HepG2 (cell line): ENCODE measurements around the gene GALNT1. TPM values are rescaled to one million over a fixed set of nuclear protein-coding genes. Genes with fewer than 3 reads are reported as not detected.

Source experiments
- ARNT ChIP-seq: fragments of 450-650 bp; IDR thresholded peaks from 2 replicates; pipeline ENCODE4 v1.6.1; 2017
- ATF4 ChIP-seq, 2 experiments: fragments of 450-650 bp in 1 of 2; sonication (generic) in 1 of 2; formaldehyde crosslinking; IDR thresholded peaks; 2 replicates each; pipeline versions ENCODE4 v1.5.0 to v1.8.0; 2020 to 2022; ENCODE audit warnings: mild to moderate bottlenecking in 1 of 2, missing genetic modification reagents in 1 of 2
- CBFB ChIP-seq: sonication (generic); formaldehyde crosslinking; IDR thresholded peaks from 2 replicates; pipeline ENCODE4 v1.4.0; 2020; ENCODE audit warnings: missing genetic modification reagents
- ELF3 ChIP-seq: IDR thresholded peaks from 2 replicates; pipeline ENCODE4 v1.6.1; 2016; ENCODE audit warnings: missing genetic modification reagents, missing compliant biosample characterization
- ESRRA ChIP-seq: sonication (generic); formaldehyde crosslinking; IDR thresholded peaks from 2 replicates; pipeline ENCODE4 v1.5.1; 2020; ENCODE audit warnings: mild to moderate bottlenecking, low read depth, missing genetic modification reagents
- ETV5 ChIP-seq: IDR thresholded peaks from 2 replicates; pipeline ENCODE4 v1.6.1; 2018; ENCODE audit warnings: missing biosample characterization, missing genetic modification reagents, inconsistent platforms, borderline replicate concordance
- FIP1L1 ChIP-seq: fragments of 200-400 bp; formaldehyde crosslinking; IDR thresholded peaks from 2 replicates; pipeline ENCODE4 v1.6.1; 2018; ENCODE audit warnings: low read depth, mild to moderate bottlenecking, low read length, moderate library complexity, borderline replicate concordance; ENCODE audit not compliant: insufficient read depth
- GABPB1 ChIP-seq: IDR thresholded peaks from 2 replicates; pipeline ENCODE4 v1.6.1; 2016; ENCODE audit warnings: mild to moderate bottlenecking, missing genetic modification reagents, moderate library complexity, missing compliant biosample characterization
- GATAD2A ChIP-seq: IDR thresholded peaks from 2 replicates; pipeline ENCODE4 v1.6.1; 2016
- KAT2B ChIP-seq: fragments of 150-350 bp; IDR thresholded peaks from 2 replicates; pipeline ENCODE4 v1.6.1; 2014; ENCODE audit warnings: low read depth, low read length, borderline replicate concordance
- KDM5A ChIP-seq: fragments of 200-600 bp; sonication (generic); IDR thresholded peaks from 2 replicates; pipeline ENCODE4 v1.7.0; 2018; ENCODE audit warnings: antibody characterized with exemption, mild to moderate bottlenecking, low read length, borderline replicate concordance
- KLF13 ChIP-seq: sonication (generic); formaldehyde crosslinking; IDR thresholded peaks from 2 replicates; pipeline ENCODE4 v1.4.0; 2020; ENCODE audit warnings: mild to moderate bottlenecking, missing genetic modification reagents
- KMT2B ChIP-seq: IDR thresholded peaks from 2 replicates; pipeline ENCODE4 v1.6.1; 2016; ENCODE audit warnings: missing genetic modification reagents, missing compliant biosample characterization
- MAFG ChIP-seq: sonication (generic); formaldehyde crosslinking; IDR thresholded peaks from 2 replicates; pipeline ENCODE4 v1.5.1; 2020; ENCODE audit warnings: mild to moderate bottlenecking, missing genetic modification reagents
- MEIS1 ChIP-seq: sonication (generic); formaldehyde crosslinking; IDR thresholded peaks from 2 replicates; pipeline ENCODE4 v1.9.0; 2021; ENCODE audit warnings: mild to moderate bottlenecking, missing genetic modification reagents, moderate library complexity, borderline replicate concordance
- NR2F1 ChIP-seq, 2 experiments: fragments of 450-650 bp in 1 of 2; formaldehyde crosslinking in 1 of 2; IDR thresholded peaks; 2 replicates each; pipeline versions ENCODE4 v1.5.0 to v1.6.1; 2016 to 2020; ENCODE audit warnings: mild to moderate bottlenecking in 1 of 2, missing compliant biosample characterization in 1 of 2, missing genetic modification reagents in 1 of 2, moderate library complexity in 1 of 2
- PAWR ChIP-seq: sonication (generic); formaldehyde crosslinking; IDR thresholded peaks from 2 replicates; pipeline ENCODE4 v1.4.0; 2020; ENCODE audit warnings: missing genetic modification reagents, mild to moderate bottlenecking, borderline replicate concordance
- RELA ChIP-seq: sonication (generic); formaldehyde crosslinking; IDR thresholded peaks from 2 replicates; pipeline ENCODE4 v1.4.0; 2020; ENCODE audit warnings: missing genetic modification reagents
- SATB2 ChIP-seq: sonication (generic); formaldehyde crosslinking; IDR thresholded peaks from 2 replicates; pipeline ENCODE4 v1.5.0; 2020; ENCODE audit warnings: missing genetic modification reagents
- SMAD3 ChIP-seq: sonication (generic); formaldehyde crosslinking; IDR thresholded peaks from 2 replicates; pipeline ENCODE4 v1.4.0; 2020; ENCODE audit warnings: missing genetic modification reagents
- SRSF9 ChIP-seq: fragments of 200-400 bp; formaldehyde crosslinking; IDR thresholded peaks from 2 replicates; pipeline ENCODE4 v1.6.1; 2018; ENCODE audit warnings: borderline replicate concordance, mild to moderate bottlenecking, low read depth, low read length; ENCODE audit not compliant: insufficient read depth, poor library complexity, severe bottlenecking
- THRA ChIP-seq: sonication (generic); formaldehyde crosslinking; IDR thresholded peaks from 2 replicates; pipeline ENCODE4 v1.4.0; 2020; ENCODE audit warnings: missing genetic modification reagents, borderline replicate concordance
- ZFYVE20 ChIP-seq: sonication (generic); formaldehyde crosslinking; IDR thresholded peaks from 2 replicates; pipeline ENCODE4 v1.8.0; 2023; ENCODE audit warnings: low read depth, mild to moderate bottlenecking, moderate library complexity, missing genetic modification reagents, borderline replicate concordance
- ZKSCAN8 ChIP-seq: IDR thresholded peaks from 2 replicates; pipeline ENCODE4 v1.6.1; 2016; ENCODE audit warnings: borderline replicate concordance, missing genetic modification reagents, missing compliant biosample characterization
- ZNF121 ChIP-seq: sonication (generic); formaldehyde crosslinking; IDR thresholded peaks from 2 replicates; pipeline ENCODE4 v1.5.0; 2020; ENCODE audit warnings: mild to moderate bottlenecking, missing genetic modification reagents
- ZNF414 ChIP-seq: sonication (generic); formaldehyde crosslinking; IDR thresholded peaks from 2 replicates; pipeline ENCODE4 v1.5.0; 2020; ENCODE audit warnings: missing genetic modification reagents
- ZNF569 ChIP-seq: sonication (generic); formaldehyde crosslinking; IDR thresholded peaks from 2 replicates; pipeline ENCODE4 v1.5.0; 2020; ENCODE audit warnings: mild to moderate bottlenecking, missing genetic modification reagents, moderate library complexity, borderline replicate concordance
- ZNF850 ChIP-seq: sonication (generic); formaldehyde crosslinking; conservative IDR thresholded peaks from 2 replicates; pipeline ENCODE4 v1.9.0; 2021; ENCODE audit warnings: mild to moderate bottlenecking, missing genetic modification reagents
- ZSCAN12 ChIP-seq: sonication (generic); formaldehyde crosslinking; IDR thresholded peaks from 2 replicates; pipeline ENCODE4 v1.9.0; 2021; ENCODE audit warnings: mild to moderate bottlenecking, missing genetic modification reagents
- polyA plus RNA-seq, 8 experiments: library from polyadenylated mRNA; depleted of rRNA in 3 of 8; stranded (reverse) in 7 of 8; unstranded in 1 of 8; fragments of >200 nt; fragmentation: Illumina TruSeq in 4 of 8; extraction: Trizol in 4 of 8; gene quantifications; 2 replicates each; pipeline versions ENCODE4 v1.2.1 to v1.2.3, GENCODE V29; 2011 to 2016; ENCODE audit warnings: low read depth in 4 of 8, missing spikeins in 1 of 8, mixed read lengths in 1 of 8; ENCODE audit not compliant: insufficient read depth in 1 of 8
- total RNA-seq, 5 experiments: library from RNA; depleted of rRNA; stranded (reverse); fragments of >200 nt; fragmentation: Illumina TruSeq; extraction: Trizol; gene quantifications; 2 replicates each; pipeline ENCODE4 v1.2.3, GENCODE V29; 2016; ENCODE audit warnings: low read depth in 1 of 5

GALNT1 gene
- total and polyA plus RNA-seq, 2 of the 13 experiments (the other 11 are each of a cell fraction or from before 2014, with no cell fraction given): 41.1 to 100 TPM

GRCh38 chr18:35716169-35716831 lies 134.8 kb downstream of the GALNT1 start (continued):
- TF ChIP-seq ZNF414: 0 out of 2 replicates have a peak, but pooled peaks have one; percentile 45
- no peak for TF ChIP-seq SRSF9
- TF ChIP-seq ESRRA (CRISPR knock-in tag): 0 out of 2 replicates have a peak, but pooled peaks have one; percentile 48
- no peak for TF ChIP-seq RELA (CRISPR knock-in tag)
- TF ChIP-seq KDM5A: no peak
- no peak for TF ChIP-seq ARNT
- no peak for TF ChIP-seq SATB2 (CRISPR knock-in tag)
- no peak for TF ChIP-seq ZNF850
- TF ChIP-seq SMAD3 (CRISPR knock-in tag): peak; percentile 46; the same call in 1 of the 2 replicates
- TF ChIP-seq ZNF569: no peak
- no peak for TF ChIP-seq MEIS1 (CRISPR knock-in tag)
- TF ChIP-seq PAWR (CRISPR knock-in tag): no peak
- peak; percentile 72 to 83 for TF ChIP-seq NR2F1 (CRISPR knock-in tag; IDR thresholded peaks at IDR 0.05)
- peak; percentile 99 for TF ChIP-seq ETV5 (CRISPR knock-in tag)
- peak; percentile 95 for TF ChIP-seq GATAD2A (CRISPR knock-in tag)
- TF ChIP-seq FIP1L1: no peak
- TF ChIP-seq ELF3 (CRISPR knock-in tag): peak; percentile 95
- TF ChIP-seq THRA (CRISPR knock-in tag): no peak
- TF ChIP-seq KMT2B: no peak
- TF ChIP-seq GABPB1 (CRISPR knock-in tag): peak; percentile 46; the same call in 1 of the 2 replicates
- TF ChIP-seq ATF4 (CRISPR knock-in tag; IDR thresholded peaks at IDR 0.05): 0 out of 4 replicates have a peak, but pooled peaks of 1 of the 2 experiments have one; percentile 20
- TF ChIP-seq KLF13: no peak
- TF ChIP-seq ZFYVE20 (CRISPR knock-in tag): no peak
- no peak for TF ChIP-seq ZSCAN12 (CRISPR knock-in tag)
- peak; percentile 66 for TF ChIP-seq KAT2B
- TF ChIP-seq CBFB (CRISPR knock-in tag): peak; percentile 61; the same call in 1 of the 2 replicates
- no peak for TF ChIP-seq MAFG (CRISPR knock-in tag)
- 0 out of 2 replicates have a peak, but pooled peaks have one; percentile 10 for TF ChIP-seq ZNF121 (CRISPR knock-in tag)
- peak; percentile 70; the same call in 1 of the 2 replicates for TF ChIP-seq ZKSCAN8
